ENCODE results near the gene DAPL1. TPM values are rescaled to one million over a fixed set of nuclear protein-coding genes. Genes with fewer than 3 reads are reported as not detected.

DAPL1 gene
- total and polyA plus RNA-seq, 2 experiments from 2014 or later, result not detected

DNA sequence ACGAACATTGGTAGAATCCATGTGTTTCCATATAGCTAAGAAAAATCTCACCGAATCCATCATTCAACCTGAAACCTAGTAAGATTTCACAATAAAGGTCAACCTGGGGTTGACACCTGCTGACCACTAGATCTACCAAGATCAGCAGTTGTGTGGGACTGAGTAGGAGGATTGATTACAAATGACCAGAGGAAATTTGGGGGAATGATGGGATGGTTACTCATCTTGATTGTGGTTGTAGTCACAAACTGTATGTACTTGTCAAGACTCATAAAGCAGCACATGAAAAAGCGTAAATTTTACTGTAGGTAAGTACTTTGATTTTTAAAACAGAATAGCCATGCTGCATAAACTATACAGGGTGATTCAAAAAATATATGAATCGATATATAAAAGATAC is 14.7 kb downstream of the DAPL1 start:
- no peak overlapping the region for H3K9ac ChIP-seq
- H3K36me3 ChIP-seq (ENCODE audit: low read depth), result no peaks in the 10 kb centered on the region
- H3K79me2 ChIP-seq (ENCODE audit: insufficient read depth), result no peaks in the 10 kb centered on the region
- H3K27me3 ChIP-seq (replicated peaks; ENCODE audit: insufficient read depth), result no peaks in the 10 kb centered on the region
- no peaks in the 10 kb centered on the region for H4K20me1 ChIP-seq (ENCODE audit: insufficient read depth)
- 0 out of 2 replicates have a peak, but pooled peaks cover 2% of the 10 kb centered on the region for H3F3A ChIP-seq (ENCODE audit: insufficient read depth)
- DNase-seq, result no peak
- 63 to 90% methylated on average over 3 to 4 of the region's 4 CpGs for WGBS, 2 experiments (ENCODE audit: low coverage in 1 of 2, low lambda C conversion rate in 2 of 2, missing lambda C conversion rate in 2 of 2)
- H3K4me1 ChIP-seq (ENCODE audit: insufficient read depth), result peaks cover 19% of the 10 kb centered on the region
- in situ Hi-C loops (cut with MboI), result no loop called here
- H3K27ac ChIP-seq, result no peak overlapping the region
- H2AFZ ChIP-seq, result no peak overlapping the region
- no peak overlapping the region for H3K4me3 ChIP-seq
- TF ChIP-seq EZH2phosphoT487 (IDR thresholded peaks at IDR 0.05; ENCODE audit: insufficient read depth, low read depth), result no peak
- no peak for TF ChIP-seq EZH2 (IDR thresholded peaks at IDR 0.05; ENCODE audit: insufficient read depth, poor library complexity, severe bottlenecking)
- no peaks in the 10 kb centered on the region for H3K9me2 ChIP-seq (ENCODE audit: insufficient read depth)
- no peaks in the 10 kb centered on the region for H3K9me3 ChIP-seq (ENCODE audit: low read depth)
- H3K4me2 ChIP-seq (ENCODE audit: unreplicated experiment), result no peak overlapping the region

DNA sequence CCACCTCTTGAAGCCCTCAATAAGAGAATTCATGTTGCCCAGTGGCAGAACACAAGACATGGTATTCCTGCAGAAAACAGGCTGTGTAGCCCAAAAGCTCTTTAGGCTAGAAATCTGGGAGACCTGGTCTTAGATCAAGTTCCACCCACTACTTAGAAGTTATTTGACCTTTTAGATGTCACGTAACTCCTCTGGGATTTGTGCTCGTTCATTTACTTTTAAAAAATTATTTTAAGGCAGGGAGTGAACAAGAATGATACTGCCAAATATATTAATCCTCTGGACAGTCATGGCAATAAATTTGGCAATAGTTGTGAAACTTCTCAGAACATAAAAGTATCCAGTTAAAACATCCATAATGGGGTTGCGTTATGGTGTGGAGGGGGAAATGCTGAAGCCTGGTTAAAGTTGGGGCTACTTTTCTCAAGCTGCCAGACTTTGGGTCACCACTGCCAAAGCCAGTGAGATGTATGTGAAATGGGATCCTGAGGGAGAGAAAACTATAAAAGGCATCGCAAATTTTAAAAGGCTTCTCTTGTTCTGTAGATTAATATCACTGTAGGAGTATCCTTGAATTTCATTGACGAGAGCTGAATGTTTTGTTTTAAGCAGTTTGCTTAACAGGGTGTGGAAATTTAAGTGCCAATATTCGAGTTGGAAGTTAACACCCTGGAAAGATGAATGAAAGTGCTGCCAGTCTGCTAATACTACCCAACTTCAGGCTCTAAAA is 15.8 kb downstream of the DAPL1 start:
- WGBS, 2 experiments (ENCODE audit: low coverage in 1 of 2, low lambda C conversion rate in 2 of 2, missing lambda C conversion rate in 2 of 2), result 15 to 20% methylated on average over 6 of the region's 6 CpGs
- no peak for TF ChIP-seq EZH2 (IDR thresholded peaks at IDR 0.05; ENCODE audit: insufficient read depth, poor library complexity, severe bottlenecking)
- TF ChIP-seq EZH2phosphoT487 (IDR thresholded peaks at IDR 0.05; ENCODE audit: insufficient read depth, low read depth), result no peak
- no peaks in the 10 kb centered on the region for H3K9me2 ChIP-seq (ENCODE audit: insufficient read depth)
- no peak for DNase-seq
- H3K9me3 ChIP-seq (ENCODE audit: low read depth), result no peaks in the 10 kb centered on the region
- no peak overlapping the region for H2AFZ ChIP-seq
- H3K4me3 ChIP-seq, result no peak overlapping the region
- H3F3A ChIP-seq (ENCODE audit: insufficient read depth), result 0 out of 2 replicates have a peak, but pooled peaks cover 8% of the 10 kb centered on the region
- H3K36me3 ChIP-seq (ENCODE audit: low read depth), result no peaks in the 10 kb centered on the region
- no peaks in the 10 kb centered on the region for H3K79me2 ChIP-seq (ENCODE audit: insufficient read depth)
- no peak overlapping the region for H3K27ac ChIP-seq
- no peaks in the 10 kb centered on the region for H4K20me1 ChIP-seq (ENCODE audit: insufficient read depth)
- H3K4me1 ChIP-seq (ENCODE audit: insufficient read depth), result peaks cover 27% of the 10 kb centered on the region
- H3K4me2 ChIP-seq (ENCODE audit: unreplicated experiment), result no peak overlapping the region
- H3K9ac ChIP-seq, result no peak overlapping the region
- in situ Hi-C loops (cut with MboI), result no loop called here
- H3K27me3 ChIP-seq (replicated peaks; ENCODE audit: insufficient read depth), result no peaks in the 10 kb centered on the region

DNA sequence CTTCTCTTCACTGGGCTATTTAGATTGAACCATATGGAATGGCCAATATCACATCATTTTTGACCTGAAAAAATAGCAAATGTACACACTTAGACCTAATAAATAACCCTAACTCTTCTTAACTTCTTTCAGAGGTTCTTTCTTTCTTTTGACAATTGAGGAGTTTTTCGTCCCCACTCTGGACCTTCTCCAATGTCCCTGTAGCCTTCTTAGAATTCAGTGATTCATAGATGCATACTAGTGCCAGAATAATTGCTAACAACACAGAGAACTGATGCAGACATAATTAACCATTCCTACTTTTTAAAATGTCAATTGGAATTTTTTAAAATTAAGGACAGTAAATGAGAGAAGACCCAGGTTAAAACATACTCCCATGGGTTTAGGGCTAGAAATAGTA is 20.0 kb downstream of the DAPL1 start:
- Histone ChIP-seq H3K4me3 (no peak overlapping the region), H3K36me3 (ENCODE audit: low read depth) (no peaks in the 10 kb centered on the region), H3K9ac (no peak overlapping the region), H3F3A (ENCODE audit: insufficient read depth) (peaks cover 13% of the 10 kb centered on the region; the same call in 1 of the 2 replicates), H3K4me2 (ENCODE audit: unreplicated experiment) (no peak overlapping the region), H3K79me2 (ENCODE audit: insufficient read depth) (no peaks in the 10 kb centered on the region), H3K27me3 (replicated peaks; ENCODE audit: insufficient read depth) (no peaks in the 10 kb centered on the region), H4K20me1 (ENCODE audit: insufficient read depth) (no peaks in the 10 kb centered on the region), H2AFZ (no peak overlapping the region), H3K9me3 (ENCODE audit: low read depth) (no peaks in the 10 kb centered on the region), H3K27ac (no peak overlapping the region), H3K9me2 (ENCODE audit: insufficient read depth) (no peaks in the 10 kb centered on the region), H3K4me1 (ENCODE audit: insufficient read depth) (peaks cover 38% of the 10 kb centered on the region)
- peak; percentile 32 for DNase-seq
- TF ChIP-seq EZH2 (IDR thresholded peaks at IDR 0.05; ENCODE audit: insufficient read depth, poor library complexity, severe bottlenecking) (no peak), EZH2phosphoT487 (IDR thresholded peaks at IDR 0.05; ENCODE audit: insufficient read depth, low read depth) (no peak)
- 30 to 37% methylated on average over 1 of the region's 1 CpG for WGBS, 2 experiments (ENCODE audit: low coverage in 1 of 2, low lambda C conversion rate in 2 of 2, missing lambda C conversion rate in 2 of 2)
- in situ Hi-C loops (cut with MboI), result no loop called here

DNA sequence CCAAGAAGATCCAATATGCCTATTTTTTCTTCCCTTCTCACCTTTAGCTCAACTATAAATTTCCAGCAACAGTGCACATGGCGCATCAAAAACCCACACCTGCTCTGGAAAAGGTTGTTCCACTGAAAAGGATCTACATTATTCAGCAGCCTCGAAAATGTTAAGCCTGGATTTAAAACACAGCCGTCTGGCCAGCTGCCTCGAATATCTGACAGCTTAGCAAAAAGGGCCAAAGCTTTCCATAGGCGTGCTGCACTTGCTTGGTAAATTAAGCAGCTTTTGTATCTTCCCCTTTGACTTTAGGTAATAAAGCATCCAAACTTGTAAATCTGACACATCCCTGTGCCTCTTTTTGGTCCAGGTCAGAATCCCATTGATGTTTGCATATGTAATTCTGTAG is 20.5 kb downstream of the DAPL1 start:
- TF ChIP-seq EZH2 (IDR thresholded peaks at IDR 0.05; ENCODE audit: insufficient read depth, poor library complexity, severe bottlenecking), result no peak
- TF ChIP-seq EZH2phosphoT487 (IDR thresholded peaks at IDR 0.05; ENCODE audit: insufficient read depth, low read depth), result no peak
- no peaks in the 10 kb centered on the region for H3K9me2 ChIP-seq (ENCODE audit: insufficient read depth)

More for the DNA sequence above, 20.5 kb downstream of the DAPL1 start:
- peaks cover 35% of the 10 kb centered on the region for H3K4me1 ChIP-seq (ENCODE audit: insufficient read depth)
- H4K20me1 ChIP-seq (ENCODE audit: insufficient read depth), result no peaks in the 10 kb centered on the region
- no peaks in the 10 kb centered on the region for H3K27me3 ChIP-seq (replicated peaks; ENCODE audit: insufficient read depth)
- H3K36me3 ChIP-seq (ENCODE audit: low read depth), result no peaks in the 10 kb centered on the region
- 57 to 60% methylated on average over 5 of the region's 5 CpGs for WGBS, 2 experiments (ENCODE audit: low coverage in 1 of 2, low lambda C conversion rate in 2 of 2, missing lambda C conversion rate in 2 of 2)
- in situ Hi-C loops (cut with MboI), result no loop called here
- no peak for DNase-seq
- no peak overlapping the region for H3K9ac ChIP-seq
- H3K79me2 ChIP-seq (ENCODE audit: insufficient read depth), result no peaks in the 10 kb centered on the region
- no peak overlapping the region for H3K27ac ChIP-seq
- H3F3A ChIP-seq (ENCODE audit: insufficient read depth), result peaks cover 13% of the 10 kb centered on the region; the same call in 1 of the 2 replicates
- no peak overlapping the region for H2AFZ ChIP-seq
- no peak overlapping the region for H3K4me2 ChIP-seq (ENCODE audit: unreplicated experiment)
- H3K9me3 ChIP-seq (ENCODE audit: low read depth), result no peaks in the 10 kb centered on the region
- H3K4me3 ChIP-seq, result no peak overlapping the region
